Loucy (cell line): Measurements from ENCODE around the gene SLC39A8.

ENCODE experiments used
- H2AFZ ChIP-seq: fragments of 200-600 bp; sonication (generic); 2 replicates; pipeline ENCODE4 v1.6.0; 2016; ENCODE audit warnings: antibody characterized with exemption, mild to moderate bottlenecking, low read length, moderate library complexity
- H3F3A ChIP-seq: fragments of 200-600 bp; 2 replicates; pipeline ENCODE4 v1.6.0; 2016; ENCODE audit warnings: antibody characterized with exemption, low read depth, mild to moderate bottlenecking
- H3K27me3 ChIP-seq: fragments of 200-600 bp; sonication (generic); 2 replicates; pipeline ENCODE4 v1.6.1; 2014; ENCODE audit warnings: low read length, mild to moderate bottlenecking; ENCODE audit not compliant: insufficient read depth, poor library complexity, severe bottlenecking
- H3K36me3 ChIP-seq: fragments of 200-600 bp; sonication (generic); 2 replicates; pipeline ENCODE4 v1.6.1; 2016; ENCODE audit warnings: low read length; ENCODE audit not compliant: insufficient read depth
- H3K4me1 ChIP-seq: fragments of 200-600 bp; sonication (generic); 2 replicates; pipeline ENCODE4 v1.5.1; 2014; ENCODE audit warnings: low read length, mild to moderate bottlenecking; ENCODE audit not compliant: insufficient read depth, poor library complexity, severe bottlenecking
- H3K4me2 ChIP-seq: fragments of 200-600 bp; sonication (generic); 2 replicates; pipeline ENCODE4 v1.6.0; 2014; ENCODE audit warnings: antibody characterized with exemption, low read length, low read depth, mild to moderate bottlenecking; ENCODE audit not compliant: poor library complexity, severe bottlenecking
- H3K4me3 ChIP-seq: fragments of 200-600 bp; sonication (generic); 2 replicates; pipeline ENCODE4 v1.5.1; 2014; ENCODE audit warnings: low read length, mild to moderate bottlenecking, mixed read lengths; ENCODE audit not compliant: poor library complexity, severe bottlenecking
- H3K79me2 ChIP-seq: fragments of 200-600 bp; sonication (generic); 2 replicates; pipeline ENCODE4 v1.6.1; 2014; ENCODE audit warnings: low read length; ENCODE audit not compliant: insufficient read depth
- H3K9ac ChIP-seq: fragments of 200-600 bp; sonication (generic); 2 replicates; pipeline ENCODE4 v1.6.0; 2014; ENCODE audit warnings: mild to moderate bottlenecking, low read depth, low read length, moderate library complexity; ENCODE audit not compliant: poor library complexity, severe bottlenecking
- H3K9me2 ChIP-seq: fragments of 200-600 bp; sonication (generic); replicated peaks from 2 replicates; pipeline ENCODE4 v1.6.1; 2016; ENCODE audit warnings: low read depth, low read length, mixed read lengths
- H3K9me3 ChIP-seq: fragments of 200-600 bp; sonication (generic); 2 replicates; pipeline ENCODE4 v1.6.1; 2014; ENCODE audit warnings: mild to moderate bottlenecking, antibody characterized with exemption, low read length, low read depth; ENCODE audit not compliant: insufficient read depth
- H4K20me1 ChIP-seq: fragments of 200-600 bp; sonication (generic); 2 replicates; pipeline ENCODE4 v1.6.0; 2014; ENCODE audit warnings: antibody characterized with exemption, low read length, mild to moderate bottlenecking; ENCODE audit not compliant: insufficient read depth, poor library complexity, severe bottlenecking
- EZH2phosphoT487 ChIP-seq: fragments of 200-600 bp; IDR thresholded peaks from 2 replicates; pipeline ENCODE4 v1.6.1; 2018; ENCODE audit warnings: antibody characterized with exemption, mild to moderate bottlenecking, moderate library complexity, borderline replicate concordance
- TF ChIP-seq, protein P1 (sequence below): fragments of 200-600 bp; sonication (generic); conservative IDR thresholded peaks from 2 replicates; pipeline ENCODE4 v1.5.1; 2014; ENCODE audit warnings: mild to moderate bottlenecking, antibody characterized with exemption, low read length

The SLC39A8 gene

DNA sequence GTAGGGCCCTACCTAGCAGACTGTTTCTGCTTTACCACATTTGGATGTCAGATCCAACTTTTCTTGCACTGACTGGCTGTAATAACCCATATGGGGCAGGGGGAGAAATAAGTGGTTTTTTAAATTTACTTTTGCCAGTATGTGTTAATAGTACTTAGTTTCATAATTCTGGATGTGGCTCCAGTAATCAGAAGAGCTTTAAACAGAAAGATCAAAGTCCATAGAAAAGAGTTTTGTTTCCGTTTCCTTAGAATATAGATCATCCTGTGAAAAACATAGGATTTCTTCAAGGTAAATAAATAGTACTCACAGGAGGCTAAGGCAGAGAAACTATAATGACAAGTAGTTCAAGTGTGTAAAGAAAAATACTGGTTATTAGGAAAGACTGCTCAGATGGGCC, 85.6 kb downstream of the SLC39A8 start:
- Histone ChIP-seq H4K20me1 (no peaks in the 10 kb centered on the region), H3F3A (no peaks in the 10 kb centered on the region), H3K9me3 (no peaks in the 10 kb centered on the region), H3K9ac (no peak overlapping the region), H3K4me2 (no peak overlapping the region), H3K36me3 (peaks cover 22% of the 10 kb centered on the region; the same call in 1 of the 2 replicates), H3K27me3 (no peaks in the 10 kb centered on the region), H3K9me2 (no peaks in the 10 kb centered on the region), H3K4me1 (peaks cover 5% of the 10 kb centered on the region), H3K79me2 (no peaks in the 10 kb centered on the region), H2AFZ (no peak overlapping the region), H3K4me3 (no peak overlapping the region)
- TF ChIP-seq, protein P1, sequence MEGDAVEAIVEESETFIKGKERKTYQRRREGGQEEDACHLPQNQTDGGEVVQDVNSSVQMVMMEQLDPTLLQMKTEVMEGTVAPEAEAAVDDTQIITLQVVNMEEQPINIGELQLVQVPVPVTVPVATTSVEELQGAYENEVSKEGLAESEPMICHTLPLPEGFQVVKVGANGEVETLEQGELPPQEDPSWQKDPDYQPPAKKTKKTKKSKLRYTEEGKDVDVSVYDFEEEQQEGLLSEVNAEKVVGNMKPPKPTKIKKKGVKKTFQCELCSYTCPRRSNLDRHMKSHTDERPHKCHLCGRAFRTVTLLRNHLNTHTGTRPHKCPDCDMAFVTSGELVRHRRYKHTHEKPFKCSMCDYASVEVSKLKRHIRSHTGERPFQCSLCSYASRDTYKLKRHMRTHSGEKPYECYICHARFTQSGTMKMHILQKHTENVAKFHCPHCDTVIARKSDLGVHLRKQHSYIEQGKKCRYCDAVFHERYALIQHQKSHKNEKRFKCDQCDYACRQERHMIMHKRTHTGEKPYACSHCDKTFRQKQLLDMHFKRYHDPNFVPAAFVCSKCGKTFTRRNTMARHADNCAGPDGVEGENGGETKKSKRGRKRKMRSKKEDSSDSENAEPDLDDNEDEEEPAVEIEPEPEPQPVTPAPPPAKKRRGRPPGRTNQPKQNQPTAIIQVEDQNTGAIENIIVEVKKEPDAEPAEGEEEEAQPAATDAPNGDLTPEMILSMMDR, result no peak
- no peak for TF ChIP-seq EZH2phosphoT487

DNA sequence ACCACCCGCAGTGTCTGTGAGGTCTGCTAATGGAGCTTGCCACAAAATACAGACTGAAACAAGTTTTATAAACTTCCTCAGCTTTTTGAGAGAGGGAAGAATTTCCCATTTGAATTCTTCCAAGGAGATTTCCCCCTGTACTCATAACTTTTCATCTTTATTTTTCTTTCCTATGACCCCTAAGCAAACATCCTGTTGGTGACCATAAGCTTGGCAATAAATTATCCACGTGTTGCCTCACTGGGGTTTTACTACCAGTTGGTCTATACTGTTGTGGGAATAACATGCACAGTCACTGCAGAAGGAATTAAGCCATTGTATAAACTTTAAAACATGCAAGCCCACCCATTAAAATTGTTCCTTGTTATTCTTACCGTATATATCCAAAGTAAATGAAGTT, 86.2 kb downstream of the SLC39A8 start:
- Histone ChIP-seq H2AFZ (no peak overlapping the region), H3K36me3 (peaks cover 16% of the 10 kb centered on the region; the same call in 1 of the 2 replicates), H3K4me3 (no peak overlapping the region), H4K20me1 (no peaks in the 10 kb centered on the region), H3K9me2 (no peaks in the 10 kb centered on the region), H3K79me2 (no peaks in the 10 kb centered on the region), H3K4me1 (peaks cover 5% of the 10 kb centered on the region), H3F3A (no peaks in the 10 kb centered on the region), H3K9me3 (no peaks in the 10 kb centered on the region), H3K4me2 (no peak overlapping the region), H3K27me3 (no peaks in the 10 kb centered on the region), H3K9ac (no peak overlapping the region)
- TF ChIP-seq, protein P1, result no peak
- no peak for TF ChIP-seq EZH2phosphoT487

DNA sequence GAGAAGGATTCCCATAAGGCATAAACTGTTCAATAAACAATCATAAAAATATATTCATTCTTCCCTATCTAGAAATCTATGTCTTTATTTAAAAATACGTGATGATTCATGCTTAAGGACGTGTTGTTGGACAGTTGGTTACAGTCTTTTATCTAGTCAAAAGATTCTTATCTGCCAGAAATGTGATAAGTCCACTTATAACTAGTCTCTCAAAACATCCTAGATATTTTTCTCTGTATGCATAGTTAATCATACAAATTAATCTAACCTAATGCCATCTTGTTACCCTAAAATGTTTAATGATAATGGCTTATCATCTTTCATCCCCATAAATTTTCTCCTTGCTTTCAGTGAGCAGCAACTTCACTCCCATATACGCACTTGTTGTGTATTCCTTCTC, 89.0 kb downstream of the SLC39A8 start:
- Histone ChIP-seq H3K4me3 (no peak overlapping the region), H3K79me2 (no peaks in the 10 kb centered on the region), H3K4me1 (peaks cover 5% of the 10 kb centered on the region), H3K4me2 (no peak overlapping the region), H3K27me3 (no peaks in the 10 kb centered on the region), H3K9me3 (no peaks in the 10 kb centered on the region), H3K9ac (no peak overlapping the region), H3K36me3 (no peaks in the 10 kb centered on the region), H3F3A (no peaks in the 10 kb centered on the region), H3K9me2 (no peaks in the 10 kb centered on the region), H2AFZ (no peak overlapping the region), H4K20me1 (no peaks in the 10 kb centered on the region)
- TF ChIP-seq, protein P1, result no peak
- TF ChIP-seq EZH2phosphoT487, result no peak
